GM10266 (cell line): ENCODE measurements around the gene RNF212.

Source experiments
- DNase-seq: peaks from one replicate; pipeline ENCODE4 v3.0.0; 2012; ENCODE audit errors: extremely low spot score
- TF ChIP-seq, protein P1 (sequence below): IDR thresholded peaks from 2 replicates; pipeline ENCODE4 v1.5.1; 2012; ENCODE audit warnings: mild to moderate bottlenecking, low read depth; ENCODE audit not compliant: control insufficient read depth, insufficient read depth; ENCODE audit errors: missing control alignments

RNF212 gene

DNA sequence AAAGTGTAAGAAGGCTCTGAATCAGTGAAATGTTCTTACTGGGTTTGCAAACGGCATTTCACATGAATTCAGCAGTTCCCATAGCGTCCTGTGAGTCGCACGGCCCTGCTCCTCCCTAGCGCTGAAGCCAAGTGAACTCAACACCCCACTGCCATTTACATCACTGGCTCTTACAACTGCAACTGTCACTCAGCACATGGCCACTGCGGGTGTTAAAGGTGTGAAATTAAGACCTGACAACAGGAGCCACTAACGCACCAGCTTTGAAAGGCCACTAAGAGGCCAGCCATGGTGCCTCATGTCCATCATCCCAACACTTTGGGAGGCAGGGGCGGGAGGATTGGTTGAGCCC lies 31.7 kb downstream of the RNF212 start:
- DNase-seq = no peak
- TF ChIP-seq, protein P1, sequence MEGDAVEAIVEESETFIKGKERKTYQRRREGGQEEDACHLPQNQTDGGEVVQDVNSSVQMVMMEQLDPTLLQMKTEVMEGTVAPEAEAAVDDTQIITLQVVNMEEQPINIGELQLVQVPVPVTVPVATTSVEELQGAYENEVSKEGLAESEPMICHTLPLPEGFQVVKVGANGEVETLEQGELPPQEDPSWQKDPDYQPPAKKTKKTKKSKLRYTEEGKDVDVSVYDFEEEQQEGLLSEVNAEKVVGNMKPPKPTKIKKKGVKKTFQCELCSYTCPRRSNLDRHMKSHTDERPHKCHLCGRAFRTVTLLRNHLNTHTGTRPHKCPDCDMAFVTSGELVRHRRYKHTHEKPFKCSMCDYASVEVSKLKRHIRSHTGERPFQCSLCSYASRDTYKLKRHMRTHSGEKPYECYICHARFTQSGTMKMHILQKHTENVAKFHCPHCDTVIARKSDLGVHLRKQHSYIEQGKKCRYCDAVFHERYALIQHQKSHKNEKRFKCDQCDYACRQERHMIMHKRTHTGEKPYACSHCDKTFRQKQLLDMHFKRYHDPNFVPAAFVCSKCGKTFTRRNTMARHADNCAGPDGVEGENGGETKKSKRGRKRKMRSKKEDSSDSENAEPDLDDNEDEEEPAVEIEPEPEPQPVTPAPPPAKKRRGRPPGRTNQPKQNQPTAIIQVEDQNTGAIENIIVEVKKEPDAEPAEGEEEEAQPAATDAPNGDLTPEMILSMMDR = no peak

DNA sequence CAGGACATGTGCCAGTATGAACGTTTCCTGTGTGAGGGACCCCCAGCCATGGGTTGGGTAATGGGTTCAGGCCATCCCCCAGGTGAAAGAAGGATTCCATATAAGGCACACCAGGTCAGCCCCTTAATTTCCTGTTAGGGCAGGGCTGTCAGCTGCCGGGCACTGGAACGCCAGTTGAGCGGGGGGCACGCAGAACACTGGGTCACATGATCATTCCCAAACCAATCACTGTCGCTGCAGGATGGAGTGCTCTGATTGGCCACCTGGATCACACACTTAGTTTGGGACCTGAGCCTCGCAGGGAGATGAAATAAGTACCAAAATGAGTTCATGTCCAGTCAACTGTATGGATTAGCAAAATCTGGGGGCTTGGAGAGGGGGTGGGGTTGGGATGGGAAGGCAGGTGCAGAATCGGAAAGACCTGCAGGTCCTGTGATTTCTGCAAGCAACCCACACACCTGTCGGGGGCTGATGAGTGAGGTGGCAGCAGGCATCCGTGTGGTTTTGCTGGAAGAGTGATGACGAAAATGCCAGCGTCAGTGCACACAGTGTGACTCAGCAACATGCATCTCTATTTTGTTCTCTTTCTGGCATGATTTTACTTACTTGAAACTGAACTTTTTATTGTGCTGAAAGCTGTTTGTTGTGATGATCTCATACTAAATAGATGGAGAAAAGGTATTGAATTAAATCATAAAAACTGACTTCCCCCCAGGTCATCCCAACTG lies 32.2 kb downstream of the RNF212 start:
- DNase-seq = no peak
- TF ChIP-seq, protein P1 = no peak

DNA sequence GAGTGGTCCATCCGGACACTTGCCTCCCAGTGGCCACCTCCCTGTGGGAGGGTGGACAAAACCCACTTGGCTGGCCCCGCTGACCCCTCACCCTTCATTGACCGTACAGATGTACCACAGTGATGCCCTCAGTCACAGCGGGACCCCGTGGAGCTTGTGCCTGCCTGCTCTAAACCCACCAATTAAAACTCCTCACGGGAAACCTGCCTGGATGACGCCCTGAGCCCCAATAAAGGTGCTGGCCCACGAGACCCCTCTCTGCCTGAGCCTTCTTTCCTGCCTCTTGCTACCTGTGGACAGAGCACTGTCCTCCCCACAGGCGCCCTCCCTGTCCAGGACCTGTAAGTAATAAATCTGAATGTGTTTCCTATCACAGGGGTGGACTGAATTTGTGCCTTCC lies 32.9 kb downstream of the RNF212 start:
- DNase-seq = no peak
- TF ChIP-seq, protein P1 = no peak

DNA sequence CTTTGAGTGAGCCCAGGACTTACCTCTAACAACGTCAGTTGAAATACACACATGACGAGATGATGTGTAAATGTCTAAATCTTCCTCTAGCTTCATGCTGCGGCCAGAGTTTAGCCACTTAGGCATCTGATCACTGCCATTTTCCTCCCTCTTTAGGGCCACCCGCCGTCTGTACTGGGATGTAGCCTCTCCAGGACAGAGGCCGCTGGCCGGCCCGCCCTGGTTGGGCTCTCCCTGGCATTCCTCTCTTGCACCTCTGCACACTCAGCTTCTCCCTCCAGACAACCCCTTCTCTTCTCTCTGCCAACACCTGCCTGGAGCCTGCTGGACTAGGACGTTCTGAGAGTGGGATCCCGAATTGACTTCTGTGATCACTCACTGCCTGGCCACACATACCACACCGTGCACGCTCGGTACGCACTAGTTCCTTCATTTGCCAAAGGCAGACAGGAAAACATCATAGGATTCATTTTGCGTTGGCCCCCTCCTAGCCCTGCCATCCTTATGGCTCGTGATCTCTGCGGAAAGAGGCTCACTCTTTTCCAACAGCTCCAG lies 33.6 kb downstream of the RNF212 start:
- TF ChIP-seq, protein P1 = no peak
- no peak for DNase-seq

DNA sequence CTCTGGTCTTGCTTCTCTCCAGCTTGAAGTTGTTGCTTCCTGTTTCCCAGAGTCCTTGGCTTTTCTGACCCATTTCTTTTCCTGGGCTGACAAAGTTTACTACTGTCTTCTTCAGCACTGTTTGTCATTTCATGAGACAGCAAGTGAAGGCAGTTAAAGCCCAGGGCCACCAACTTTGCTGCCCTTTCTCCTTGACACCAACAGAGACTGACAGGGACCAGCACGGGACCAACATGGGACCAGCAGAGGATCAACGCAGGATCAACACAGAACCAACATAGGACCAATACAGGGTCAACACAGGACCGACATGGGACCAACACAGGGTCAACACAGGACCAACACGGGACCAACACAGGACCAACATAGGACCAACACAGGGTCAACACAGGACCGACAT lies 34.9 kb downstream of the RNF212 start:
- TF ChIP-seq, protein P1 = no peak
- DNase-seq = no peak

DNA sequence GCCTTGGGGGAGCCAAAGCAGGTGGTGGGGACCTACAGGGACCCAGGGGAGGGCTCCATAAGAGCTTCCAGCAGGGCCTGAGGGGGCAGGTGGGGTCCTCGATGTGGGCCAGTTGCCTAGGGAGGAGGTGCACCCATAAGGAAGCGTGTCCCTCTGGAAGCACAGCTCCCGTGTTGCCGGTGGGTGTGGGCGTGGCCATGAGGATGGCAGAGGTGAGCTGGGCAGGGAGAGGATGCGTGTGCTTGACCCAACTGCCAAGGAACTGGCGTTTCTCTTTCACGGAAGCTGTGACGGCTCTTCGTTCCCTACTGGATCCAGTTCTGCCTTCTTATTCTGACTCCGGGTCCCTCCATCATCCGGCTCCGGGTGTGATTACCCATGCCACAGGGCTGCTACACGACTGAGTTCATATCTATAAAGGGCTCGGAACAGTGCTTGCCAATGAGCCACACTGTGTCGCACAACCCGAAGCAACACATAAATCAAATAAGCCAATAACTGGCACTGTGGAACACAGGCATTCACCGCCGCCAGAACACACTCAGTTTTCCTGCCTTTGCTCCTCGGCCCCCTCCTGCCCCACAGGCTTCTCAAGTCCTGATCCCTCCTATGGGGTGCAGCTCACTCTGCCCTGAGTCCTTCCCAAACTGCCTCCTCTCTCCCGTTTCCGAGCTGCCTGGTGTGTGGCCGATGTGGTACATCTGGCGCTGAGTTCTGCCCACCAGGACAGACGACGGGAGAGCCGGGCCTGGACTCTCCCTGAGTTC lies 35.5 kb downstream of the RNF212 start:
- no peak for DNase-seq

More for the DNA sequence above, 35.5 kb downstream of the RNF212 start:
- TF ChIP-seq, protein P1 = no peak
